Measurements from ENCODE around the gene DEPP1. TPM values are rescaled to one million over a fixed set of nuclear protein-coding genes. Genes with fewer than 3 reads are reported as not detected.

DEPP1 gene
- total RNA-seq, 2 experiments from 2014 or later, result 0.13 to 0.27 TPM

GRCh38 chr10:44994752-44995530, 16.3 kb upstream of the DEPP1 start:
- ChIA-PET POLR2A (no interaction called here), CTCF (no interaction called here)

- CTCF ChIA-PET, result no interaction called here
- POLR2A ChIA-PET, result no interaction called here
These were observed 15.5 kb upstream of the DEPP1 start for GRCh38 chr10:44993922-44994751.

- ChIA-PET CTCF (no interaction called here), POLR2A (no interaction called here)
These were observed 14.8 kb upstream of the DEPP1 start for GRCh38 chr10:44993226-44993921.

- ChIA-PET POLR2A (no interaction called here), CTCF (no interaction called here)
These were observed 14.2 kb upstream of the DEPP1 start for GRCh38 chr10:44992732-44993225.

GRCh38 chr10:44992070-44992731, 13.6 kb upstream of the DEPP1 start:
- POLR2A ChIA-PET, result no interaction called here
- CTCF ChIA-PET, result no interaction called here

- ChIA-PET CTCF (no interaction called here), POLR2A (no interaction called here)
These were observed 13.0 kb upstream of the DEPP1 start for GRCh38 chr10:44991571-44991970.

- CTCF ChIA-PET, result no interaction called here
- POLR2A ChIA-PET, result no interaction called here
These were observed 12.4 kb upstream of the DEPP1 start for GRCh38 chr10:44990965-44991364.

GRCh38 chr10:44990302-44990655, 11.7 kb upstream of the DEPP1 start:
- CTCF ChIA-PET, result no interaction called here

GRCh38 chr10:44989597-44990301, 11.1 kb upstream of the DEPP1 start:
- POLR2A ChIA-PET, result no interaction called here
- CTCF ChIA-PET, result no interaction called here

More at GRCh38 chr10:44990302-44990655, 11.7 kb upstream of the DEPP1 start:
- POLR2A ChIA-PET, result no interaction called here

GRCh38 chr10:44988957-44989585, 10.5 kb upstream of the DEPP1 start:
- ChIA-PET CTCF (no interaction called here), POLR2A (no interaction called here)

- CTCF ChIA-PET, result no interaction called here
- POLR2A ChIA-PET, result no interaction called here
These were observed 8.1 kb upstream of the DEPP1 start for GRCh38 chr10:44986670-44987069.

GRCh38 chr10:44986179-44986578, 7.6 kb upstream of the DEPP1 start:
- POLR2A ChIA-PET, result no interaction called here
- CTCF ChIA-PET, result no interaction called here

GRCh38 chr10:44985175-44985681, 6.6 kb upstream of the DEPP1 start:
- ChIA-PET CTCF (no interaction called here), POLR2A (no interaction called here)

- CTCF ChIA-PET, result no interaction called here
These were observed 6.1 kb upstream of the DEPP1 start for GRCh38 chr10:44984671-44985101.

GRCh38 chr10:44983895-44984278, 5.3 kb upstream of the DEPP1 start:
- ChIA-PET CTCF (no interaction called here), POLR2A (no interaction called here)

More at GRCh38 chr10:44984671-44985101, 6.1 kb upstream of the DEPP1 start:
- POLR2A ChIA-PET, result no interaction called here

- ChIA-PET CTCF (no interaction called here), POLR2A (no interaction called here)
These were observed 4.7 kb upstream of the DEPP1 start for GRCh38 chr10:44983066-44983894.

- CTCF ChIA-PET, result no interaction called here
- POLR2A ChIA-PET, result no interaction called here
These were observed 3.9 kb upstream of the DEPP1 start for GRCh38 chr10:44982496-44982895.

GRCh38 chr10:44982114-44982460, 3.5 kb upstream of the DEPP1 start:
- ChIA-PET POLR2A (no interaction called here), CTCF (no interaction called here)
